GM20431 (cell line): Measurements from ENCODE around the gene PRSS53.
"Not testable (repeated sequence)": the region's sequence is repeated elsewhere in the genome, so short reads cannot be mapped to it uniquely, and the experiment has no call there.

Experiments used
- in situ Hi-C: fragments of 300-500 bp; cut with MseI, MboI; formaldehyde crosslinking; loops from one replicate; pipeline ENCODE4 v1.15.0; 2020; ENCODE audit warnings: low sequenced_read_pairs; ENCODE audit not compliant: unreplicated experiment

Gene PRSS53

DNA sequence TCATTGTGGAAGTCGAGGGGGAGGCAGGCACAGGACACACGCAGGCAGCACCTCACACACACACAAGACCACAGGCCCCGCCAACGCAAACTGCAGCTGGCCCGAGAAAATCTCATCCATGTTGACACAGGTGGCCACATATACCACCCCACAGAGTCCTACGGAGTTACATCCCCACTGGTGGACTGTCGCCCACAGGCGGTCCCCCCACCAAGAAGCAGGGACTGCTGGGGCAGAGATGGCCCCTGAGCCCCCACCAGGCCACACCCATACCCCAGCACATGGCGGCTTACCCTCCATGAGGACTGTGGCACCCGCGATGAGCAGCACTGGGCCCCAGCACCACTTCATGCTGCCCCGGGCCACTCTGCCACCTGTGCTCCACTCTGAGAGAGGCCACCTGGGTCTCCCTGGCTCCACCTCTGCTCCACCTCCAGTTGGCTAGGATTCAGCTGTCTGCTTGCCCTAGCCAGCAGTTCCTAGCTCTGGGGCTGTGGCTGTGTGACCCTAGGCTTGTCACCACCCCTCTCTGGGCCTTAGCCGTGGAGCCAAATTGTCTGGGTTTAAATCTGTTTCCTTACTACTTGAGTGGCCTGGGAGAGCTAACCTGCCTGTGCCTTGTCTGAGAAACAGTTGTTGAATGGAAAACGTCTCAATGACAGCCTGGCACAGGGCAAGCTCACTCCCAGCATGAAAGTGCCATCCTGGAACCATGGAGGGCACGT lies at the start of gene PRSS53:
Gene PRSS53, minus strand, starts transcription at position 485 of the 725 bp plus-strand sequence. Its CDS starts 134 bp downstream, at position 351.
- in situ Hi-C loops = no loop called here

DNA sequence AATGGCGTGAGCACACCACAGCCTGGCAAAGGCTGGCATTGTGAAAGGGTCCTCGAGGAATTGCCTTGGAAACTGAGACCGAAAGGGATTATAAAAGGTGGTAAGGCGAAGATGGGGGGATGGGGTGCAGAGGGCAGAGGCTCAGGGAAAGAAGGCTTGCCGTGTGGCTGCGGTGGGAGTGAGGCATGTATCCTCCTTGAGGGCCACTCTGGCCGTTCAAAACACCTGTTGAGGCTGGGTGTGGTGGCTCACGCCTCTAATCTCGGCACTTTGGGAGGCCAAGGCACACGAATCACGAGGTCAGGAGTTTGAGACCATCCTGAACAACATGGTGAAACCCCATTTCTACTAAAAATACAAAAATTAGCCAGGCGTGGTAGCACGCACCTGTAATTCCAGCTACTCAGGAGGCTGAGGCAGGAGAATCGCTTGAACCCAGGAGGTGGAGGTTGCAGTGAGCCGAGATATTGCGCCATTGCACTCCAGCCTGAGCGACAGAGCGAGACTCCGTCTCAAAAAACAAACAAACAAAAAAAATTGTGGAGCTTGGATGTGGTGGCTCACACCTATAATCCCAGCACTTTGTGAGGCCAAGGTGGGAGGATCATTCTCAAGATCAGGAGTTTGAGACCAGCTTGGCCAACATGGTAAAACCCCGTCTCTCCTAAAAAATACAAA lies 48.2 kb upstream of the PRSS53 start:
- in situ Hi-C loops = not testable (repeated sequence)

DNA sequence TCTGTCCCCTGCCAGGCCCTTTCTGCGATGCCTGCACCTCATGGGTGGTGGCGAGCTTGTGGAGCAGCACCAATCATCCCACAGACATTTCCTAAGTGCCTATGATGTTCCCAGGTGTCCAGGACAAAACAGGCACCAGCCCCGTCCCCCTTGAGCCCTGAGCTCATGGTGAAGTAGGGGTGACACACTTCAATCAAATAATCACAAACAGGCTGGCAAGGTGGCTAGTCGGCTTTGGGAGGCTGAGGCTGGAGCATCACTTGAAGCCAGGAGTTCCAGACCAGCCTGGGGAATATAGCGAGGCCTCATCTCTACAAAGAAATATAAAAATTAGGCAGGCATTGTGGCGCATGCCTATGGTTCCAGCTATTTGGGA lies 47.5 kb upstream of the PRSS53 start:
- in situ Hi-C loops = no loop called here

DNA sequence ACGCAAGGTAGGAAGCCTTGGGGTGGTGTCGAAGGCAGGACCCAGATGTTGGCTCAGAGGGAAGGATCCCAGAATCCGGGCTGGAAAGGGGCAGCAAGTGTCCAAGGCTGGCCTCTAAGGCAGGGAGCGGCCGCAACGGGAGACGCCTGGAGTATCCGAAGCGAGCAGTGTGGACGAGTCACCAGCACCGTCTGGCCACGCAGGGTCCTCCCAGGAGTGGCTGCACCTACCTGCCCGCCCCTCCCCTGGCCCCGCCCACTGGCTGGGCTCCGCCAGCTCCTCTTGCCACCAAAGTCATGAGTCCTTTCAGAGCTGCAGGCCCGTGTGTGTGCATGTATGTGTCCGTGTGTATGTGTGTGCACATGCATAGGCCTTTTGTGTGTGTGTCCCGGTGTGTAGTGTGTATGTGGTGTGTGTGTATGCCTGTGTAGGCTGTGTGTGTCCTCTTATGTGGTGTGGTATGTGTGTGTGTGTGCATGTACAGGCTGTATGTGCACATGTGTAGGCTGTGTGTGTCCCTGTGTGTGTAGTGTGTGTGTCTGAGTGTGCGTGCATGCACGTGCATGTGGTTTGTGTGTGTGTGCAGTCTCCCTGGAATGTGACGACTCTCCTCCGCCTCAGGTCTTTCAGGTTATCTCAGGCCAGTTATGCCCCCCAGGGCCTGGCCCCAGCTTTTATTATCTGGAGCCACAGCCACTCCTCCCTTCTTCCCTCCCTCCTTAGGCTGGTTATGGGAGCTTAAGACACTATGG lies 47.0 kb upstream of the PRSS53 start, which contains the start of gene PRSS8:
Gene PRSS8, minus strand, starts transcription at position 193 of the 752 bp plus-strand sequence. CDS start 229 bp downstream, outside the sequence.
- in situ Hi-C loops = no loop called here

DNA sequence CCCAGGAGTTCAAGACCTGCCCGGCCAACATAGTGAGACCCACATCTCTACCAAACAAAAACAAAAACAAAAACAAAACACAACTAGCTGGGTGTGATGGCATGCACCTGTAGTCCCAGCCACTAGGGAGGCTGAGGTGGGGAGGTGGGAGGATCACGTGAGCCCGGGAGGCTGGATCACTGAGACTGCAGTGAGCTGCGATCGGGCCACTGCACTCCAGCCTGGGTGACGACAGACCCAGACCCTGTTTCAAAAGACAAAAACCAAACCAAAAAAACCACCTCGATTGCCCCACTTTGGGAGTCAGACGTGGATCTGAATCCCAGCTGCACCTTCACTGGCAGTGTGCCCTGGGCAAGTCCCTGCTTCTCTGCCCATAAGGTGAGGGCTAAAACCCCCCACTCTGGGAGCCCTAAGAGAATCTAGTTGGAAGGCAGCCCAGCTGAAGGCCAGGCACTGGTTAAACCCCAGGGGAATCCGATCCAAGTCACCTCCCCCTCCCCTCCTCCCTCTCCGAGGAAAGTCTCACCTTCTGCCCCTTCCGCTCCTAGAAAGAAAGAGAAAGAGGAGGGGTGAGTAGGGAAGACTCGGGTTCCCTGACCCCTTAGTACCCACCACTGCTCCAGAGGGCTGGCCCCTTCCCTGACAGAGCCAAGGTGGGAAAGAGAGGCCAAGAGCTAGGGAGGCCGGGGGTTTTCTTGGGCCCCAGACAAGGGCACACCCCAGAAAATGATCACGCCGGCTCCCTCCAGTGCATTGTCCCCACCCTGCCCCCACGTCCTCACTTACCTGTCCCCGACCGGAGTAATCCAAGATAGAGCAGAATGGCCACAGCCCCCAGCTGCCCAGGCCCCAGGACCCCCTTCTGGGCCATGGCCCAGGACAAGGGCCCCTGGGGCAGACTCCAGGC lies 46.1 kb upstream of the PRSS53 start:
- in situ Hi-C loops = no loop called here

DNA sequence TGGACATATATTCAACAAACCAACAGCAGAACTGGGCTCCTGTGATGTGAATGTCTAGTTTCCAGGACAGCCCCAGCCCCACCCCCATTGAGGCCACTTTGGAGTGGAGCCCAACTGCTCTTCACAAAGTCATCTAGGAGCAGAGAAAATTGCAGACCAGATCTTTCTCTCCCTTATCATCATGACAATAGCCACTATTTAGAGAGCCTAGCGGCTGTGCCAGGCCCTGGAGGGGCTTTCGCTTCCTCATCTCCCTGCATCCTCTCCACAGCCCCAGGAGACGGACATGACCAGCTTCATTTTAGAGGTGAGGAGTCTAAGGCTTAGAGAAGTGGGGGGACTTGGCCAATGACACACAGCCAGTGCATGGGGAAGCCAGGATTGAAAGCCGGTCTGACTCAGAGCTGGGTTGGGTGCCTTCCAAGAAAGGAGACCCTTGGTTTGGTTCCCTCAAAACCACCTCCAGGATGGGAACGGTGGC lies 45.4 kb upstream of the PRSS53 start:
- in situ Hi-C loops = no loop called here

DNA sequence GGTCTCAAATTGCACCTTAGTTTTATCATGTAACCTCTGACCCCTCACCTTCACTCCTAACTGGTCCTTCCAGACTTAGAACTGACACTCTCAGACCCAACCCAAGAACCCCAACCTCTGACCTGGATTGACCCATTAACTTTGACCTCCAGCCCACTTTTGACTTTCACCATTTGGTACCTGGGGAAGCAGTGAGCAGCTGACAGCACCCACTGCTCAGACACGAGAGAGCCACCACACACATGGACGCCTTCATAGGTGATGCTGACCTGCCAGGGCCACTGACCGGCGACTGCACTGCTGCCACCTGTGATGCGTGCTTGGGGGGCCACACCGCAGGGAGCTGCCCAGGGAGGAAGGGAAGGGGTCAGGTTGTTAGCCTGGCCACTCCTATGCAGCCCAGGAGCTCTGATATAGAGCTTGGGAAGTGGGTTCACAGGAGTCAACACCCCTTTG lies 44.3 kb upstream of the PRSS53 start:
- in situ Hi-C loops = no loop called here

DNA sequence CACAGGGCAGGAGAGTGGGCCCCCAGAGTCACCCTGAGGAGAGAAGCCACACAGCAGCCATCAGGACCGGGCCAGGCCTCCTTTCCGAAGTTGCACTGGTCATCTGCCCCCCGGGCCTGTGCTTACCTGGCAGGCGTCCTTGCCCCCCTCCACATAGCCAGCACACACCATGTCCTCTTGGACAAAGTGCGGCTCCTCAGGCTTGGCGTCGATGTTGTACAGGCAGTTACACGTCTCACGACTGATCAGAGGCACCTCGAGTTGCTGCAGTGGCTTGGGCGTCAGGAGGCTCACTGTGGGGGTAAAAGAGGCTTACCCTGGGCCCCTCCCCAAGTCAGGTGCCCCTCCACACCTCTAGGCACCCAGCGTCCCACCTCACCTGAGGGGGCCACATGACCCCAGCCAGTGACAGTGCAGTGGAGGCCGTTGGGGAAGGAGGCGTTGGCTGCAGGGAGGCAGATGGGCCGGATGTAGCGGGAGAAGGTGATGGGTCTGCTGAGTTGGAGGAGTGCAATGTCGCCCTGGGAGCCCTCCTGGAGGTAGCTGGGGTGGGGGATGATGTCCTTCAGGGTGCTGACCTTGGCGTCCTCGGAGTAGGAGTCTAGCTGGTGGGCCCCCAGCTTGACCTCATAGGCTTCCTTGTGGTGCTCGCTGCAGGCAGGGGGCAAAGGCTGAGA lies 43.7 kb upstream of the PRSS53 start:
- in situ Hi-C loops = no loop called here

DNA sequence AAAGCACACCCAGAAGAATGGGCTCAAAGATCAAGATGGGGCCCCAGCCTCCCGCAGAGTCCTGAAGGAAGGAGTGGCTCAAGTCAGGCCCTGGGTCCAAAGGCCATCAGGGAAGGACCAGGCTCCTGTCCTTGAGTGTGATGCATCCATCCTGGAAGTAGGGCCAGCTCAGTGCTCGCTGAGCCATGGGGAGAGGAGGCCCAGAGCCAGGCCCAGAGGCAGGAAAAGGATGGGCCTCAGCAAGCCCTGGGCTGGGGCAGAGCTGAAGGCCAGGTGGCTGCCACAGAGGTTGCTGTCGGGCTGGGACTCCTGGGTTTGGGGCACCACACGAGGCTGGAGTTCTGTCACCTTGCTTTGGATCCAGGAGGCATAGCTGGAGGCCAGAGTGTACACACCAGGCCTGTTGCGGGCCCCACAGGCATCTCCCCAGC lies 43.1 kb upstream of the PRSS53 start:
- in situ Hi-C loops = no loop called here

DNA sequence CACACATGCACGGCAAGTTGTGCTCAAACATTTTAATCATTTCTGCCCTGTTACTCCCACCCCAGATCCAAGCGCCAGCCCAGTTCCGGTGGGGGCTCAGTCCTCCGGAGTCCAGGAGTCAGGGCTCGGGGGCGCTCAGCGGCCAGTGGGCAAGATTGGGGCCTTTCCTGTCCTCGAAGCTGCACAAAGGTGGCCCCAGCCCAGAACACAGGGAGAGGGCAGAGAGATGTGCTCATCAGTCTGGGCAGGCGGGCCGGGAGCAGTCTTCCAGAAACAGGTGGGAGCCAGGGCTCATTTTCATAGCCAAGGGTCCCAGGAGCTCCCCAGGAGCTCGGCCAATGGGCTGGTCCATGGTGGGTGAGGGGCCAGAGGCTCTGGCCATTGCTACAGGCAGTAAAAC lies 42.7 kb upstream of the PRSS53 start:
- in situ Hi-C loops = no loop called here

DNA sequence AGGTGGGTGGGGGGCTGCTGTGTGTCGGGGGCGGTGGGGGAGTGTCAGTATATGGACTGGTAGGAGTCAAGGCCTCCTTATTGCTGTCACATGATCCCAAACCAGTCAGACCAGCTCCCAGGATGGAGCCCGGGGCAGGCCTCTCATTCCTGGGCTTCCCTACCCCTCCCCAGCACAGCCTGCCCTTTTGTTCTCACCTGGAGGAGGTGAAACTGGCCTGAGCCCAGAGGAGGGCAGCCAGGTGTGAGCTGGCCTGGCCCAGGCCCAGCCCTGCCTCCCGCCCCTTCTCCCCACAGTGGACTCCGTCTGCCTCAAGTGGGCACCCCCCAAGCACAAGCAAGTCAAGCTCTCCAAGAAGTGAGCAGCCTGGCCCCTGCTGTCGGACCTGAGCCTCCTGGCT lies 42.2 kb upstream of the PRSS53 start:
- in situ Hi-C loops = no loop called here

DNA sequence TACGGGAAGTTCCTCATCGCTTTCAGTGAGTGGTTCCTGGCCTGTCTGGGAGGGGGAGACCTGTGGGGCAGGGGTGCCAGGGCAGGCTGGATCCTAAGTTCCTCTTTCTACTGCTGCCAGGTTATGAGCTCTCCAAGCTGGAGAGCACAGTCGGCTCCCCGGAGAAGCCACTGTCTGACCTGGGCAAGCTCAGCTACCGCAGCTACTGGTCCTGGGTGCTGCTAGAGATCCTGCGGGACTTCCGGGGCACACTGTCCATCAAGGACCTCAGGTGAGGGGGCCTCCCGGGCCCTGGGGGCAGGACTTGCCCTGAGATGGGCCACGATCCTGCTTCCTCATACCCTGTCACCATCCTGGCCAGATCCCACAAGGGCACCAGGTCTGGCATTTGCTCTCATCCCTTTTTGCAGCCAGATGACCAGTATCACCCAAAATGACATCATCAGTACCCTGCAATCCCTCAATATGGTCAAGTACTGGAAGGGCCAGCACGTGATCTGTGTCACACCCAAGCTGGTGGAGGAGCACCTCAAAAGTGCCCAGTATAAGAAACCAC lies 41.7 kb upstream of the PRSS53 start:
- in situ Hi-C loops = no loop called here

DNA sequence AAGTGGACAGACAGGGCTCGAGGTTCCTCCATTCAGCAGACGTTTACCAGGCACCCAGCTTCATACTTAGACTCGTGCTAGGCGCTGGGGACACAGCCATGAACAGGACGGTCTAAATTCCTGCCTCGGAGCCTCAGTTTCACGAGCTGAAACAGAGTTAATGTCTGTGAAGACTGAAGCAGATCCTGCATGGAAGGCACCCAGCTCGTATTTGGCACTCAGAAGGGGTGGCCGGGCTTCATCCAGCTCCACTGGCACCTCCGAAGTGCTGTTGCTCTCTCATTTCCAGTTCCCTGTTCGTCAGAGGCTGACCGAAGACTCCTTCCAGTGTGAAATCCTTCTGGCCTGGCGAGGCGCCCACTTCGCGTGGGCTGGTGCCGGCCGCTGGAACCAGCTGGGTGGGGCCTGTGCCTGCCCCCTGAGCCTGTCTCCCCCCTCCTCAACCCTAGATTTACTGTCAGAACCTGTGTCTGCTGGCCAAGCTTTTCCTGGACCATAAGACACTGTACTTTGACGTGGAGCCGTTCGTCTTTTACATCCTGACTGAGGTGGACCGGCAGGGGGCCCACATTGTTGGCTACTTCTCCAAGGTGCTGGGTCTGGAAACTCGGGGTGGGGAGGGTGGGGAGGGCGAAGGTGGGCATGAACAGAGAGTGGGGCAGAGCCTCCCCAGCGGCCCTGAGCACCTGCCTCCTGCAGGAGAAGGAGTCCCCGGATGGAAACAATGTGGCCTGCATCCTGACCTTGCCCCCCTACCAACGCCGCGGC lies 41.0 kb upstream of the PRSS53 start:
- in situ Hi-C loops = no loop called here

DNA sequence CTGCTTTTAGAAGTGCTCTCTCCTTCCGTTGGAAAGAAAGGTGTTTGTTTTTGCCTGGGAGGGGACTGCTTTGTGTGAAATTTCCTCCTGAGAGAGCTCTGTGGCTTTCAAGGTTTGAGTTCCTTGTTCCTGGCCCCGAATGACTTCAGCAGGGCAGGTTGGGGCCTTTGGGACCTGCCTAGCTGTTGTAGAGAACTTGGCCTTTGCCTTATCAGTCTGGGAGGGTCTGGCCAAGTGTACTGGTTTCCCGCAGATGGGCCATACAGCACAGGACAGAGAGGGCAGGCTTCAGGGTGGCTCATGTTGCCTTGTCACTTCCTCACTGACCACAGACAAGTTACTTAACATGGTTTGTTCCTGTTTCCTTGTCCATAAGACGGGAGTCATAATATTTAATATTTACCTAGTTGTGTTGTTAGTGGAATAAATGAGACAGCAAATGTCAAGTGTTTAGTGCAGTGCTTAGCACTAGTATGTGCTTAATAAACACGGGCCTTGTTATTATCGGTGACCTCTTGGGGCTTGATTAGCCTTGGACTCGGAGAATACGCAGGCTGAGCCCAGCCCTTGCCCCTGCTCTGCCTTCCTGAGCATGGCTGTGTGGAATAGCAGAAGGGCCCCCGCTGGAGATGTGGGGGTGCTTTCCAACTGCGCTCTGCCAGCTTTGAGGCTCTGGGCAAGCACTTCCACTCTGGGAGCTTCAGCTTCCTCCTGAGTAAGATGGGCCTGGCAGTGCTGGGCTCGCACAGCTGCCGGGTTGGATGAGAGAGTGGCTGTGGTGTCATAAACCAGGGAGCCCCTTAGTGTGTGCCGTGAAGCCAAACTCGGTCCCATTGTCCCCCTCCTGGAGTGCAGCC lies 40.2 kb upstream of the PRSS53 start:
- in situ Hi-C loops = no loop called here

DNA sequence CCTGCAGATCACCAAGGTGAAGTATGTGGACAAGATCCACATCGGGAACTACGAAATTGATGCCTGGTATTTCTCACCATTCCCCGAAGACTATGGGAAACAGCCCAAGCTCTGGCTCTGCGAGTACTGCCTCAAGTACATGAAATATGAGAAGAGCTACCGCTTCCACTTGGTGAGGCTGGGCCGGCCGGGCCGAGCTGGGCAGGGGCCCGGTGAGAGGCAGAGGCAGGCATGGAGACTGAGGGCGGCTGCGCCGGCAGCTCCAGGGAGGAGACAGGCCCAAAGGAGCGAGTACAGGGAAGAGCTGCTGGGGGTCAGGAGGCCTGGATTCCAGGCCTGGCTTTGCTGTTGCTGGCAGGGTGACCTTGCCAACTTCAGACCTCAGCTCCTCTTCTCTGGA lies 38.4 kb upstream of the PRSS53 start:
- in situ Hi-C loops = no loop called here

DNA sequence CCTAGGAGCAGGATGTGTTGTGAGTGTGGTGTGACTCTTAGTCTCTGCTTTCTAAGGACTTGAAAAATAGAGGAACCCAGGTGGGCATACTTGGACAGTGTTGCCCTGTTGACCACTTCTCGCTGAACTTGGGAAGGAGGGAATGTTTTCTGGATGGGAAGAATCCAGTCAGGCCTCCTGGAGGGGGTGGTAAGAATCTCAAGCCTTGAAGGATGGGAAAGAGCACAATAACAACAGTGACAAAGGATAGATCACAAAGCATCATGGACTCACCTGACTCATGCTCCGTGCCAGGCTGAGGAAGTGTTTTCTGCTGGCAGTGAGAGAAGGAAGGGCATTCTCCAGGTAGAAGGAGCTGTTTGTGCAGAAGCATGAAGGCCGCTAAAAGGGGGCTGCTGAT lies 37.1 kb upstream of the PRSS53 start:
- in situ Hi-C loops = no loop called here

DNA sequence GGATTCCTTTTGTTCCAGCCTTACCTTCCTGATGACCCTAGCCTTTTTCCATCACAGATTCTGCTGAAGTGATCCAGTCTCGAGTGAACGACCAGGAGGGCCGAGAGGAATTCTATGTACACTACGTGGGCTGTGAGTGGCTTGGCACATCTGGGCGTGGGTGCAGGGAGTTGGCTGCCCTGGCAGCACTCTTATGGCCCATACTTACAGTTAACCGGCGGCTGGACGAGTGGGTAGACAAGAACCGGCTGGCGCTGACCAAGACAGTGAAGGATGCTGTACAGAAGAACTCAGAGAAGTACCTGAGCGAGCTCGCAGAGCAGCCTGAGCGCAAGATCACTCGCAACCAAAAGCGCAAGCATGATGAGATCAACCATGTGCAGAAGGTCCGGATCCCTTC lies 31.4 kb upstream of the PRSS53 start:
- in situ Hi-C loops = no loop called here
